Keratinocyte (primary cell): ENCODE data around the gene SEC22A.

Experiments
- EZH2 ChIP-seq: IDR thresholded peaks from one replicate; pipeline ENCODE4 v1.6.1; 2012; ENCODE audit warnings: inconsistent platforms, mild to moderate bottlenecking, low read length, moderate library complexity
- TF ChIP-seq, protein P1 (sequence below), 3 experiments: IDR thresholded peaks in 1 of 3; conservative IDR thresholded peaks in 1 of 3; optimal IDR thresholded peaks in 1 of 3; 2 replicates in 2 of 3; 3 replicates in 1 of 3; pipeline versions ENCODE3 to v1.5.1; 2011; ENCODE audit warnings: low read length in 3 of 3, mild to moderate bottlenecking in 3 of 3, moderate library complexity in 2 of 3, control low read depth in 1 of 3, inconsistent platforms in 1 of 3; ENCODE audit not compliant: insufficient read depth in 2 of 3; ENCODE audit errors: extremely low read depth in 1 of 3

DNA sequence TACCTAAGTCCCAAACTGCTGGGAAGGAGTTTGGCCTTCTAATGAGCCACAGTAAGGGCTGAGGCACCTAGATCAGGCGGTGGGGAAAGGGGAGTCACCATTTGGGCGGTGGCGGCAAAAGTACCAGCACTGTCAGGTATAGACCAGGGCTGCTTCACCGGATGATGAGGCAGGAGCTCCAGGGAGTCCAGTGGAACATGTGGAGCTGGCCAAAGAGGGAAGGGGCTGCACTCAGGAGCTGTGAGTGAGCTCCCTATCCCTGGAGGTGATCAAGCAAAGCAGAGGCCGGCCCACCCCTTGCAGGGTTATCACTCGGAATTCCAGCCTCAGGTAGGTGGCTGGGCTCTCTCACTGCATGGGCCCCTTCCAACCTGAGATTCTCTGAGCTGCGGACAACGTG lies 108.4 kb downstream of the SEC22A start:
- TF ChIP-seq, protein P1, sequence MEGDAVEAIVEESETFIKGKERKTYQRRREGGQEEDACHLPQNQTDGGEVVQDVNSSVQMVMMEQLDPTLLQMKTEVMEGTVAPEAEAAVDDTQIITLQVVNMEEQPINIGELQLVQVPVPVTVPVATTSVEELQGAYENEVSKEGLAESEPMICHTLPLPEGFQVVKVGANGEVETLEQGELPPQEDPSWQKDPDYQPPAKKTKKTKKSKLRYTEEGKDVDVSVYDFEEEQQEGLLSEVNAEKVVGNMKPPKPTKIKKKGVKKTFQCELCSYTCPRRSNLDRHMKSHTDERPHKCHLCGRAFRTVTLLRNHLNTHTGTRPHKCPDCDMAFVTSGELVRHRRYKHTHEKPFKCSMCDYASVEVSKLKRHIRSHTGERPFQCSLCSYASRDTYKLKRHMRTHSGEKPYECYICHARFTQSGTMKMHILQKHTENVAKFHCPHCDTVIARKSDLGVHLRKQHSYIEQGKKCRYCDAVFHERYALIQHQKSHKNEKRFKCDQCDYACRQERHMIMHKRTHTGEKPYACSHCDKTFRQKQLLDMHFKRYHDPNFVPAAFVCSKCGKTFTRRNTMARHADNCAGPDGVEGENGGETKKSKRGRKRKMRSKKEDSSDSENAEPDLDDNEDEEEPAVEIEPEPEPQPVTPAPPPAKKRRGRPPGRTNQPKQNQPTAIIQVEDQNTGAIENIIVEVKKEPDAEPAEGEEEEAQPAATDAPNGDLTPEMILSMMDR (optimal IDR thresholded peaks at IDR 0.05 in 1 of 3, IDR thresholded peaks at IDR 0.05 in 1 of 3, conservative IDR thresholded peaks at IDR 0.05 in 1 of 3; ENCODE audit: extremely low read depth in 1 of 3, insufficient read depth in 2 of 3, low read length in 3 of 3): no peak
- no peak for TF ChIP-seq EZH2
